Measurements from ENCODE around the gene UQCC5.

UQCC5 gene

GRCh38 chr3:52570076-52570475 is 33.7 kb downstream of the UQCC5 start:
- no peak for DNase-seq (ENCODE audit: low spot score)

GRCh38 chr3:52572221-52572620 is 35.8 kb downstream of the UQCC5 start:
- DNase-seq (ENCODE audit: low spot score), result no peak

- DNase-seq (ENCODE audit: low spot score), result no peak
Observed at GRCh38 chr3:52574056-52574965, 37.9 kb downstream of the UQCC5 start.

All from CD4-positive, alpha-beta T cell treated with Interleukin-6 at 100 ng/mL for 8 hours (primary cell).